SK-N-SH (cell line): ENCODE data around the gene F9.

Experiments used
- EP300 ChIP-seq, 2 experiments: IDR thresholded peaks; 2 replicates each; pipeline versions ENCODE4 v1.4.0 to v1.6.1; 2012; ENCODE audit warnings: borderline replicate concordance in 1 of 2, low read depth in 1 of 2, low read length in 1 of 2
- GABPA ChIP-seq: IDR thresholded peaks from 2 replicates; pipeline ENCODE4 v1.4.0; 2012; ENCODE audit warnings: low read depth, mild to moderate bottlenecking
- POLR2AphosphoS5 ChIP-seq: IDR thresholded peaks from 2 replicates; pipeline ENCODE4 v1.6.1; 2012; ENCODE audit warnings: low read depth, low read length
- RAD21 ChIP-seq: IDR thresholded peaks from 2 replicates; pipeline ENCODE4 v1.6.1; 2012; ENCODE audit warnings: mild to moderate bottlenecking, low read length
- SMC3 ChIP-seq: IDR thresholded peaks from 2 replicates; pipeline ENCODE4 v1.6.1; 2012; ENCODE audit warnings: low read depth, low read length, improper control_type of control experiment
- TAF1 ChIP-seq: IDR thresholded peaks from 2 replicates; pipeline ENCODE4 v1.6.1; 2012; ENCODE audit warnings: low read depth, mild to moderate bottlenecking, low read length, moderate library complexity, borderline replicate concordance
- TF ChIP-seq, protein P1 (sequence below): fragments of 200-600 bp; sonication (generic); IDR thresholded peaks from 2 replicates; pipeline ENCODE4 v1.6.1; 2017; ENCODE audit warnings: antibody characterized with exemption, mild to moderate bottlenecking, moderate library complexity
- TF ChIP-seq, protein P2 (sequence below): IDR thresholded peaks from 2 replicates; pipeline ENCODE4 v1.4.0; 2012; ENCODE audit warnings: low read depth
- TF ChIP-seq, protein P3 (sequence below): fragments of 150-350 bp; IDR thresholded peaks from 2 replicates; pipeline ENCODE4 v1.6.1; 2016; ENCODE audit warnings: mild to moderate bottlenecking, low read depth, low read length
- TF ChIP-seq, protein P4 (sequence below): IDR thresholded peaks from 2 replicates; pipeline ENCODE4; 2012
- TF ChIP-seq, protein P5 (sequence below): IDR thresholded peaks from 2 replicates; pipeline ENCODE4 v1.6.1; 2012; ENCODE audit warnings: mild to moderate bottlenecking, low read depth, low read length, moderate library complexity

DNA sequence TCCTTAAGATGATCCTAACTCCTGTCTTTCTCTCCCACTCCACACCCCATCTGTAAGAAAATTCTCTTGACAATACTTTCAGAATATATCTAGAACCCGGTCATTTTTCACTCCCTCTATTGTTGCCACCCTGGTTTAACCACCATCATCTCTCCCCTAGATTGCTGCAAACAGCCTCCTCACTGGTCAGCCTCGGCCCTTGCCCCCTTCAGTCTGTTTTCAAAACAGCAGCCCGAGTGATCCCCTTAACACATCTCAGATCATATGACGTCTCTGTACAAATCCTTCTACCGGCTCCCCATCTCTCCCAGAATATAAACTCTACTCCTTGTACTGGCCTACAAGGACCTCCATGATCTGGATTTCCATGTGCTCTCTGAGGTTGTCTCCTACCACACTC lies 35.2 kb upstream of the F9 start:
- no peak for TF ChIP-seq EP300 (IDR thresholded peaks at IDR 0.05; ENCODE audit: borderline replicate concordance in 1 of 2, low read depth in 1 of 2, low read length in 1 of 2)
- TF ChIP-seq, protein P1, sequence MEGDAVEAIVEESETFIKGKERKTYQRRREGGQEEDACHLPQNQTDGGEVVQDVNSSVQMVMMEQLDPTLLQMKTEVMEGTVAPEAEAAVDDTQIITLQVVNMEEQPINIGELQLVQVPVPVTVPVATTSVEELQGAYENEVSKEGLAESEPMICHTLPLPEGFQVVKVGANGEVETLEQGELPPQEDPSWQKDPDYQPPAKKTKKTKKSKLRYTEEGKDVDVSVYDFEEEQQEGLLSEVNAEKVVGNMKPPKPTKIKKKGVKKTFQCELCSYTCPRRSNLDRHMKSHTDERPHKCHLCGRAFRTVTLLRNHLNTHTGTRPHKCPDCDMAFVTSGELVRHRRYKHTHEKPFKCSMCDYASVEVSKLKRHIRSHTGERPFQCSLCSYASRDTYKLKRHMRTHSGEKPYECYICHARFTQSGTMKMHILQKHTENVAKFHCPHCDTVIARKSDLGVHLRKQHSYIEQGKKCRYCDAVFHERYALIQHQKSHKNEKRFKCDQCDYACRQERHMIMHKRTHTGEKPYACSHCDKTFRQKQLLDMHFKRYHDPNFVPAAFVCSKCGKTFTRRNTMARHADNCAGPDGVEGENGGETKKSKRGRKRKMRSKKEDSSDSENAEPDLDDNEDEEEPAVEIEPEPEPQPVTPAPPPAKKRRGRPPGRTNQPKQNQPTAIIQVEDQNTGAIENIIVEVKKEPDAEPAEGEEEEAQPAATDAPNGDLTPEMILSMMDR: no peak
- TF ChIP-seq RAD21: no peak
- TF ChIP-seq GABPA: no peak
- TF ChIP-seq, protein P2, sequence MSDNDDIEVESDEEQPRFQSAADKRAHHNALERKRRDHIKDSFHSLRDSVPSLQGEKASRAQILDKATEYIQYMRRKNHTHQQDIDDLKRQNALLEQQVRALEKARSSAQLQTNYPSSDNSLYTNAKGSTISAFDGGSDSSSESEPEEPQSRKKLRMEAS: no peak
- TF ChIP-seq, protein P3, sequence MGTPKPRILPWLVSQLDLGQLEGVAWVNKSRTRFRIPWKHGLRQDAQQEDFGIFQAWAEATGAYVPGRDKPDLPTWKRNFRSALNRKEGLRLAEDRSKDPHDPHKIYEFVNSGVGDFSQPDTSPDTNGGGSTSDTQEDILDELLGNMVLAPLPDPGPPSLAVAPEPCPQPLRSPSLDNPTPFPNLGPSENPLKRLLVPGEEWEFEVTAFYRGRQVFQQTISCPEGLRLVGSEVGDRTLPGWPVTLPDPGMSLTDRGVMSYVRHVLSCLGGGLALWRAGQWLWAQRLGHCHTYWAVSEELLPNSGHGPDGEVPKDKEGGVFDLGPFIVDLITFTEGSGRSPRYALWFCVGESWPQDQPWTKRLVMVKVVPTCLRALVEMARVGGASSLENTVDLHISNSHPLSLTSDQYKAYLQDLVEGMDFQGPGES: no peak
- no peak for TF ChIP-seq TAF1
- TF ChIP-seq, protein P4, sequence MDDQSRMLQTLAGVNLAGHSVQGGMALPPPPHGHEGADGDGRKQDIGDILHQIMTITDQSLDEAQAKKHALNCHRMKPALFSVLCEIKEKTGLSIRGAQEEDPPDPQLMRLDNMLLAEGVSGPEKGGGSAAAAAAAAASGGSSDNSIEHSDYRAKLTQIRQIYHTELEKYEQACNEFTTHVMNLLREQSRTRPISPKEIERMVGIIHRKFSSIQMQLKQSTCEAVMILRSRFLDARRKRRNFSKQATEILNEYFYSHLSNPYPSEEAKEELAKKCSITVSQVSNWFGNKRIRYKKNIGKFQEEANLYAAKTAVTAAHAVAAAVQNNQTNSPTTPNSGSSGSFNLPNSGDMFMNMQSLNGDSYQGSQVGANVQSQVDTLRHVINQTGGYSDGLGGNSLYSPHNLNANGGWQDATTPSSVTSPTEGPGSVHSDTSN: no peak
- TF ChIP-seq, protein P5, sequence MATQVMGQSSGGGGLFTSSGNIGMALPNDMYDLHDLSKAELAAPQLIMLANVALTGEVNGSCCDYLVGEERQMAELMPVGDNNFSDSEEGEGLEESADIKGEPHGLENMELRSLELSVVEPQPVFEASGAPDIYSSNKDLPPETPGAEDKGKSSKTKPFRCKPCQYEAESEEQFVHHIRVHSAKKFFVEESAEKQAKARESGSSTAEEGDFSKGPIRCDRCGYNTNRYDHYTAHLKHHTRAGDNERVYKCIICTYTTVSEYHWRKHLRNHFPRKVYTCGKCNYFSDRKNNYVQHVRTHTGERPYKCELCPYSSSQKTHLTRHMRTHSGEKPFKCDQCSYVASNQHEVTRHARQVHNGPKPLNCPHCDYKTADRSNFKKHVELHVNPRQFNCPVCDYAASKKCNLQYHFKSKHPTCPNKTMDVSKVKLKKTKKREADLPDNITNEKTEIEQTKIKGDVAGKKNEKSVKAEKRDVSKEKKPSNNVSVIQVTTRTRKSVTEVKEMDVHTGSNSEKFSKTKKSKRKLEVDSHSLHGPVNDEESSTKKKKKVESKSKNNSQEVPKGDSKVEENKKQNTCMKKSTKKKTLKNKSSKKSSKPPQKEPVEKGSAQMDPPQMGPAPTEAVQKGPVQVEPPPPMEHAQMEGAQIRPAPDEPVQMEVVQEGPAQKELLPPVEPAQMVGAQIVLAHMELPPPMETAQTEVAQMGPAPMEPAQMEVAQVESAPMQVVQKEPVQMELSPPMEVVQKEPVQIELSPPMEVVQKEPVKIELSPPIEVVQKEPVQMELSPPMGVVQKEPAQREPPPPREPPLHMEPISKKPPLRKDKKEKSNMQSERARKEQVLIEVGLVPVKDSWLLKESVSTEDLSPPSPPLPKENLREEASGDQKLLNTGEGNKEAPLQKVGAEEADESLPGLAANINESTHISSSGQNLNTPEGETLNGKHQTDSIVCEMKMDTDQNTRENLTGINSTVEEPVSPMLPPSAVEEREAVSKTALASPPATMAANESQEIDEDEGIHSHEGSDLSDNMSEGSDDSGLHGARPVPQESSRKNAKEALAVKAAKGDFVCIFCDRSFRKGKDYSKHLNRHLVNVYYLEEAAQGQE: no peak
- no peak for TF ChIP-seq POLR2AphosphoS5
- TF ChIP-seq SMC3: no peak
